Activated CD4-positive, alpha-beta T cell treated with anti-CD3 and anti-CD28 coated beads, Interleukin-10, Interleukin-2, amounts not matched to agents 100 ng/mL and 50 ng/mL, durations not matched to agents 16 hours and 8 hours (primary cell): ENCODE data around the gene CEP44.
A peak's percentile ranks its signal among the peaks of the same experiment; 100 is the strongest.
"Not testable (repeated sequence)": the region's sequence is repeated elsewhere in the genome, so short reads cannot be mapped to it uniquely, and the experiment has no call there.

Source experiments
- DNase-seq: peaks from one replicate; pipeline ENCODE4 v3.0.0-alpha.2; 2020

CEP44 gene

DNA sequence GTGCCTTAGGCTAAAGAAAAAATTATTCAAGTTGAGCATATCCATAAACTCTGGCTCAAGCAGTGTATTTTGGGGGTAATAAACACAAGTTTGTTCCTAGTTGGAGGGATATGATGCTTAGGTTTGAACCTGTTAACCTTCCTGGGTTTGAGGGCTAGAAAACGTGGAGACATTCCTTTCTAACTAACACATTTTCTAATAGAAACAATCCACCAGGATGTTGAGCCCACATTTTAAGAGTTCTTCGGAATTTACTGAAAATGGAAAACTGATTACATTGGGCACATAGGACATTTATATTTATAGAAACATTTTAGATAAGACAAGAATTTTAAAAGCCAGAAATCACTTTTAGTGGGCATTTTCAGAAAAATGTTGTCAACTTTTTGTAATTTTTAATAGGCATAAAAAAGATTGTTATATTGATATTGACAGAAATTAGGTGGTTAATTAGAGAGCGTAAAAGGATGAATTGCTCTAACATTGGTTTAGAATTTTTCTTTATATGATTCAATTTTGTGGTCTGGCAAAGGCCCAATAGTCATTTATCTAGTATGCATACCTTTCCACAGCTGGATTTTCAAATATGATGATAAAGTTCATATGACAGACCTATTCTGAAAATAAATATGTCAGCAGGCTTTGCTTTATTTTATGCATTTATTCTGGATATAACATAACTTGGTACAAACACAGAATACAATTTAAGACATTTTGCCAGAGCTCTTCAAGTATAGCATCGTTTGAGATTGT is 49.2 kb downstream of the CEP44 start:
- DNase-seq = no peak

DNA sequence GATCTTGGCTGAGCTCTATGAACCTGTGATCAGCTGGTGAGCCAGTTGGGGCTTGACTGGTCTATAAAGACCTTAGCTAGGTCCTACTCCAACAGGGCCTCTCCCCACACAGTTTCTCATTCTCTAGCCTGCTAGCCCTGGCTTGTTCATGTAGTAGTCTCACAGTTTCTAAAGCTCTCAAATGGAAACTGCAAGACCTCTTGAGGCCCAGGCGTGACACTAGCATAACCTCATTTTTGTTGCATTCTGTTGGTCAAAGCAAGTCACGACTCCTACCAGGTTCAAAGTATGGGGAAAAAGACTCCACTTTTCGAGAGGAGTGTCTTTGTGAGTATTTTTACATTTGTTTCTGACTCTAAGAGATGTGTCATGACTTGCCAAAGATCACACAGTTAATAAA is 50.9 kb downstream of the CEP44 start:
- DNase-seq = peak; percentile 4

DNA sequence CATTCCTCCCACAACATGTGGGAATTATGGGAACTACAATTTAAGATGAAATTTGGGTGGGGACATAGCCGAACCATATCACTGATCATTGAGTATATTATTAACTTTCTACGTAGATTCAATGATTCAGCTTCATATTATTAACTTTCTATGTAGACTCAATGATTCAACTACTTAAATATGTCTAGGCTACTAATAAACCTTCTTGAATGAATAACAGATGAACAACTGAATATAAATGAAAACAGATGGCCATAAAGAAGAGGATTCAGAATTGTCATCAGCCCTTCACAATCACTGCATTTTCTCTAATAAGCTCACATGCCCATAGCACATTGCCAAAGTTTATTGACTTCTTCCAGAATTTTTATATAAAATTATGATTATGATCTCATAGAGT is 57.0 kb downstream of the CEP44 start:
- no peak for DNase-seq

DNA sequence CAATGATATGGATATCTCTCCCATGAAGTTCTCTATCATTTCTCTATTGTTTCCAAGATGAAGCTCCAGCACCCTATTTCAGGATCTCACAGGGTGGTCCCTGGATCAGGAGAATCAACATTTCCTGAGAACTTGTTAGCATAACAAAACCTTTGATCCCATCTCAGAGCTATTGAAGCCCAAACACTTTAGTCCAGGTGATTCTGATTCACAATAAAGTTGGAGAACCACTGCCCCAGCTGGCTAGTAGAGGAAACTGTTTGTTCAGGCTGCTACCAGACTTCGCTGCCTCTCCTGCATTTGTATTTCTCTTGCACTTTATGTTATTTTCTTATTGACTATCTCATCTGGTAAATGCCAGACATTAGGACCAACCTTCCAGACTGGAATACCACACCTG is 65.4 kb downstream of the CEP44 start:
- DNase-seq = no peak

DNA sequence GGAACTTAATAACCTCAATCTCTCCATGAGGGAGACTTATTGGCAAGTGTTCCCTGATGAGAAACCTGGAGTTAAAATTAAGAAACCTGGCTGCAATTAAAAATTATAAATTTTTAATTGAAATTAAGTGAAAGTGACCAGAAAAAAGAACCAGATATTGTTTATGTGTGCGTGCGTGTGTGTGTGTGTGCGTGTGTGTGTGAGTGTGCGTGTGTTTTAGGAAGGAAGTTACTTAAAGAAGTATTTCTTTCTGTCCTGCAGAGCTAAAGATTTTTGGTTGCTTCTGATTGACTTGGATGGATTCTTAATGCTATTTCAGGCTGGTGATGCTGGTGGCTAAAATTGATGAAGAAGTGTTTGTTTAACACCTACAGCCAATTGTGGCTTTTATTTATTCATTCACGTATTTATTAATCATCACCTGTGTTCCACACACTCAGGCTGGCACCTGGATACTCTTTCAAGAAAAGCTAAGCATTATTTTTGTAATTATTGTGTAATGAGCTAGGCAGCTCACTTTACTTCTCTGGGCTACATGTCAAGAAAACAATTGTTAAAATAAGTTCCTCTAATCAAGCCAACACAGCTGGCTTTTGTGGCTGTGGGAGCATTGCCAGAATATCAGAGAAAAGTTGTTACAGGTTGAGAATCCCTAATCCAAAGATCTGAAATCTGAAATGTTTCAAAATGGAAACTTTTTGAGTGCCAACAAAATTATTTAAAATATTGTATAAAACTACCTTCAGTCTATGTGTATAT is 68.5 kb downstream of the CEP44 start:
- DNase-seq = no peak

DNA sequence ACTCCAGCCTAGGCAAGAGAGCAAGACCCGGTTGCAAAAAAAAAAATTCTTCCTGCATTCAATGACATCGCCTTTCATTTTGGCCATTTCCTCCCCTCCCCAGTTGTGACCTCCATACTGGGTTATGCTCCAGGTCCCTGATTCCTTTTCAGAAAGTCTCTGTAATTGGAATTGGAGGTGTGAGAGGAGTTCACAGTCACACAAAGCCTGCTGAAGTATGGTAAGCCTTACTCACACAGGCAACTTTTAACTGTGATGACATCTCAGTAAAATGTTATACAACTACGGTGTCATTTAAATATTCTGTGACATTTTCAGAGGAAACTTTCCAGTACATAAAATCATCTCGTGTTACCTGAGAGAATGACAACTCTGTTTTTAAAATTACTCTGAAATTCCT is 73.6 kb downstream of the CEP44 start:
- DNase-seq = no peak

DNA sequence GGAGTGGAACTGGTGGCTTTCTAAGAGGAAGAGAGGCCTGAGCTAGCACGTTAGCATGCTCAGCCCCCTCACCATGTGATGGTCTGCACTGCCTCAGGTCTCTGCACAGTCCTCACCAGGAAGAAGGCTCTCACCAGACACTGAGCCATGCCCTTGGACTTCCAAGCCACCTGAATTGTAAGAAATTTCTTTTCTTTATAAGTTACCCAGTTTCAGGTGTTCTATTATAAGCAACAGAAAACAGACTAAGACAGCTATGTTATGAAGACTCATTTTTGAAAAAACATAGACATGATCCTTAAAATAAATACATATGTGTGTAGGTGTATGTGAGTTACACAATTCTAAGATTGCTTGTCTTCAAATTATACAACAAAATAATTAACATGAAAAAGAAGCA is 74.7 kb downstream of the CEP44 start:
- DNase-seq = peak; percentile 2

DNA sequence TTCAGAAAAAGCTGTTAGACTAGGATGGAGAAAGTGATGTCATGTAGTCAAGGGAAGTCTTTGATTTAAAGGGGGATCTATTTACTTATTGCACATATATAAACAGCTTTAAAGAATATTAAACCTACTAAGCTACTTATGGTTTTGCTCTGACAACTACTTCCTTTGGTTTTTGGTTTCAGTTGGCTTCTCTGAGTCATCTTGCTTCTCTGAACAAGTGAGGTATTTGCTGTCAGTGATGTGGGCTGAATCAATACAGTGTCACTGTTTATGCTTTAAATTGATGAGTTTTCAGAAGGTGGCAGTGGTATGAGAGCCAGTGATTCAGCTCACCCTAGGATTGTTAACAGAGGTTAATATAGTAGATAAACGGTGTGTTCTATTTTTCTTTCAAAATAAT is 75.1 kb downstream of the CEP44 start:
- peak; percentile 87 for DNase-seq

DNA sequence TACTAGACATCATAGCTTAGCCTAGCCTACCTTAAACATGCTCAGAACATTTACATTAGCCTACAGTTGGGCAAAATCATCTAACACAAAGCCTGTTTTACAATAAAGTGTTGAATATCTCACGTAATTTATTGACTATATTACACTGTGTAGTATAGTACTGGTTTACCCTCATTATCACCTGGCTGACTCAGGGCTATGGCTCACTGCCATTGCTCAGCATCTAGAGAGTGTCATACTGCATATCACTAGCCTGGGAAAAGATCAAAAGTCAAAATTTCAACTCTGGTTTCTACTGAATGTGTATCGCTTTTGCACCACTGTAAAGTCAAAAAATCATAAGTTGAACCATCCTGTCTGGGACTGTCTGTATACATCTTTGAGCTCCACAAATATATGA is 78.6 kb downstream of the CEP44 start:
- DNase-seq = no peak

DNA sequence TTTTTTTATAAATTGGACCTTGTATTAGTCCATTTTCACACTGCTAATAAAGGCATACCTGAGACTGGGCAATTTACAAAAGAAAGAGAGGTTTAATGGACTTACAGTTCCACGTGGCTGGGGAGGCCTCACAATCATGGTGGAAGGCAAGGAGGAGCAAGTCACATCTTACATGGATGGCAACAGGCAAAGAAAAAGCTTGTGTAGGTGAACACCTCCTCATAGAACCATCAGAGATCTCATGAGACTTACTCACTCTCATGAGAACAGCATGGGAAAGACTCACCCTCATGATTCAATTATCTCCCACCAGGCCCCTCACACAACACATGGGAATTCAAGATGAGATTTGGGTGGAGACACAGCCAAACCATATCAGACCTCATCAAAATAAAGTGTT is 80.1 kb downstream of the CEP44 start:
- not testable (repeated sequence) for DNase-seq

DNA sequence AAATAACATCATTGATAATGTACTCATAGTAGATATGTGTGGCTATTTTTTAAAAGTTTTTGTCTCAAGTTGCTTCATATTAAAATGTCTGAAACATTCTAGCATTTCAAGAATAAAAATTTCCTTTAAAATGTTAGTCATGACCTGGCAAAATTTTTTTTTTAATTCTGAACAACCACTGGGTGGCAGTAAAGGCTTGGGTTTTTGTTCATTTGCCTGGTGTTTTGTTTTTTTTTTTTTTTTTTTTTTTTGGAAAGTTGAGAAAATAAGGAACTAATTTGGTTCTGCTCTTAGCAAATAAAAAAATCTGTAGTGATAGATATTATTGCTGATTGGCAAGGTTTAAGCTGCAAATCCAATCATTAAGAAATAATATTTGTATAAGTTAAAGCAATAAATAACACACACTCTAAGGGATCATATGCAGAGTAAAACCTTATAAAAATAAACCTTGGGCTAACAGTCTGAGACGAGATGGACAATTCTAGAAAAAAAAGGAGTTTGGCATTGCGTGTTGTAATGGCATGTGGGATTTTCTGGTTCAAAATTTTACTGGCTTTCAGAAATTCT is 81.4 kb downstream of the CEP44 start:
- DNase-seq = peak; percentile 30

DNA sequence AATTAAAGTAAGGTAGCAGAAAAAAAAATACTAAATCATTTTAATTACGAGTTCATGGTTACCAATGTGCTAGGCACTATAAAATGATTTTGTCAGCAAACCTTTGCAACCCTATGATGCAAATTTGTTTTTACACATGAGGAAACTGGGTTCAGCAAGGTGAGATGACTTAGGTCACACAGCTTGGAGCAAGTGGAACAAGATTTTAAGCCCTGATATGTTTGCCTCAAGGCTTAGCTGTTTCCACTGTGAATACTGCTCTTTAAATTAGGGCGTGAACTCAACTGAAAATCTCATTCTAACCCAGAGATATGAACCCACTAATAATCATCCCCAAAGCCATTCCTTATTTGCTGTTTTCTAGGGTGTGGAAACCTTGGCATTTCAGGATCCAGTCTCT is 86.3 kb downstream of the CEP44 start:
- DNase-seq = no peak

DNA sequence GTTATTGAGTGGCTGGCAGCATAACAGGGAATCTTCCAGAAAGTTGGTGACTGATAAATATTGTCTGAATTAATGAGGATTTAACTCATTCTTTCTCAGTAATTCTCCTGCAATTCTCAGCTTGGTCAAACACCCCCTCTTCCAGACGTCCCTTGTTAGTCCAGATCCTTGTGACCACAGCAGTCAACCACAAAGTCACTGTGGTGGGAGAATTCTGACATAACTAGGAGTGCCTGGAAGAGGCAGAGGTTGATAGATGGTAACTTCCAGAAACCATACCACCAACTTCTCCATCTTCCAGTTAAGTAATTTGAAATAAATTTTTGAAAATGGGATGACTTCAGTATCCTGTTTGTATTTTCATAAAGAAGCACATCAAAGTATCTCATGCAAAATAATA is 90.1 kb downstream of the CEP44 start:
- DNase-seq = no peak

DNA sequence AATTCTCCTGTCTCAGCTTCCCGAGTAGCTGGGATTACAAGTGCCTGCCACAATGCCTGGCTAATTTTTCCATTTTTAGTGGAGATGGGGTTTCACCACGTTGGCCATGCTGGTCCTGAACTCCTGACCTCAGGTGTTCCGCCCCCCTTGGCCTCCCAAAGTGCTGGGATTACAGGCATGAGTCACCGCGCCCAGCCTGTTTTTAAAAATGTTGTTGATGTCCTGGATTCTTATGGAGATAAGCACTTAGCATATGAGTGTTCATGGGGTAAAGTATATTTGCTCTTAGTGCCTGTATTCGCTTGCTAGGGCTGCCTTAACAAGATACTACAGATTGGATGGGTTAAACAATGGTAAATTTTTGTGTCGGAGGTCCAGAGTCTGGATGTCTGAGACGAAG is 91.7 kb downstream of the CEP44 start:
- DNase-seq = no peak

DNA sequence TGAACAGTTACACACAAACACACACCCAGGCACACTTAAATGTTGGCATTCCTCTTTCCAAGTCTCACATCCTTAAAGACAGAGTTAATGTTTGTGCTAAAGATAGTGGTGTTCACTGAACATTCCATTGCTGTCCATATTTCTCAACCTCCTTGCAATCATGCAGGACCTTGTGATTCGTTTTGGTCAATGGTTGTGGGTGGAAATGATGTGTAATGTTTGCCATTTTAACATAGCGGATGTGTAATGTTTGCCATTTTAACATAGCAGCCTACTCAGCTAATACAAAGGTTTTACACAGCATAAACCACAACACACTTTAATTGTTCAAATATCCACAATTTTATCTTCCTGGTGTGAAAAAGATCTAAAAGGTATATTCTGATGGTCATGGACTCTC is 93.9 kb downstream of the CEP44 start:
- no peak for DNase-seq

DNA sequence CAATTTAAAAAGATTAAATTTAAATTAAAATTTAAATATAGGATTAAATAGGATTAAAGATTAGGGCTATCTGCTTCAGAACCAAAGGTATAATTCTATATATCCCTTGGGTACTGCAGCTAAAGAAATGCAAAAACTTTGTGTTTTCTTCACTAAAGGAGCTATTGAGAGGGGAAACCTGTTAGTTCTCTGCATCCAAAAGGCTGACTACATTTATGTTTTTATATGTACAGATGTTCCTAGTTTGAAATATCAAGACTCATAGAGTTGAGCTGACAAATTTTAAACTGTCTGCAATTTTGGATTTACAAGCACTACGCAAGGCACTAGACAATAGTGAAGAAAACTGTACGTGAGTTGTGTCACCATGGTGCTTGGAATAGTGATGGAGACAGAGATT is 95.2 kb downstream of the CEP44 start:
- no peak for DNase-seq

DNA sequence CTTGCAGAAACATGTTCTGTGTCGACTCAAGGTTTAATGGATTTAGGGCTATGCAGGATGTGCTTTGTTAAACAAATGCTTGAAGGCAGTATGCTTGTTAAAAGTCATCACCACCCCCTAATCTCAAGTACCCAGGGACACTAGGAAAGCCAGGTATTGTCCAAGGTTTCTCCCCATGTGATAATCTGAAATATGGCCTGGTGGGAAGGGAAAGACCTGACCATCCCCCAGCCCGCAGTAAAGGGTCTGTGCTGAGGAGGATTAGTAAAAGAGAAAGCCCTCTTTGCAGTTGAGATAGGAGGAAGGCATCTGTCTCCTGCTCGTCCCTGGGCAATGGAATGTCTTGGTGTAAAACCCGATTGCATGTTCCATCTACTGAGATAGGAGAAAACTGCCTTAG is 96.5 kb downstream of the CEP44 start:
- not testable (repeated sequence) for DNase-seq

DNA sequence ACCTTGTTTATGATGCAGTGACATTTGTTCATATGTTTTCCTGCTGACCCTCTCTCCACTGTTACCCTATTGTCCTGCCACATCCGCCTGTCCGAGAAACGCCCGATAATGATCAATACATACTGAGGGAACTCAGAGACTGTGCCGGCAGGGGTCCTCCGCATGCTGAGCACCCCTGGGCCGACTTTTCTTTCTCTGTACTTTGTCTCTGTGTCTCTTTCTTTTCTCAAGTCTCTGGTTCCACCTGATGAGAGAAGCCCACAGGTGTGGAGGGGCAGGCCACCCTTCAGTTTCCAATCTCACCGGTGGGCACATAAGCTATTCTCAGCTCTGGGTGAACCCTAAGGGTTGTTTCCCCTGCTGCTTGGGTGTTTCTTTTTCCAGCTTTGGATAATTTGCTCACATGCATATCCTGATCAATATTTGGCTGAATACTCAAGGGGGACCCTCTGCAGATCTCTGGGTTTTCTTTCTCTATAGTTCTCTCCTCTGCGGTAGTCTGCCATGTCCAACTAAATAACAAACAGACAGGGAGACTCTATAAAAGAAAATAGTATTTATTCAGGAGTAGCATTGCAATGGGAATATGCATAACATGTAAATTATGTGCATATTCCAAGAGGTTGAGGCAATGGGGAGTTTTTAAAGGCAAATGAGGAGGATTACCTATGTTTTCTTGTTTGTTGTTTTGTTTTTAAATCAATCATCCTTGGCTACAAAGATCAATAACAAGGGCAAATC is 97.2 kb downstream of the CEP44 start:
- no peak for DNase-seq

DNA sequence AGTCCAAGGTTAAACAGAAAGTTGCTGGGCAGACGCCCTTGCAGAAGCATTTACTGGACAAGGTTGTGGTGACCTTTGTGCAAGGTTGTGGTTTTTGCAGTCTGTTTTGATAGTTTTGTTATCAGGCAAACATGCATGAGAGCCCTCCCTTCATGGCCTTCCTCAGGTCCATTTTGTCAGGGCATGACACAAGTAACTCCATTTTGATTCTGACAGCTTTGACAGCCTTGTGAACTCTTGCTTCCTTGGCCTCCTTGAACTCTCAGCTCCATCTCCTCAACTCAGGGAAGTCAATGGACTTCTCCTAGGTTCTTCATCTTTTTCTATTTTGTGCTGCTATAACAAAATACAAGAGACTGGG is 97.7 kb downstream of the CEP44 start:
- DNase-seq = no peak
